Panc1 (cell line): ENCODE measurements around the gene PSTPIP1. TPM values are rescaled to one million over a fixed set of nuclear protein-coding genes. Genes with fewer than 3 reads are reported as not detected.

ENCODE experiments used
- ATAC-seq: fragments of 200-7000 bp; cut with Tn5 transposase; 2 replicates; pipeline ENCODE4 v1.9.1; 2020; ENCODE audit warnings: mild to moderate bottlenecking, moderate library complexity
- BruUV-seq: library from RNA; stranded (reverse); fragments of 400-500 nt; replicated peaks from 2 replicates; lab custom pipeline; 2021; lab: Mats Ljungman, UMichigan
- CTCF ChIA-PET: fragments of 300-600 bp; sonication (Branson Sonifier 250); formaldehyde crosslinking; loops from one replicate; lab custom pipeline; 2022; ENCODE audit warnings: antibody characterized with exemption; lab: Charles Lee
- POLR2A ChIA-PET: fragments of 300-600 bp; sonication (Branson Sonifier 250); formaldehyde crosslinking; loops from one replicate; lab custom pipeline; 2022; ENCODE audit warnings: antibody characterized with exemption; lab: Charles Lee
- DNase-seq: peaks from one replicate; pipeline ENCODE4 v3.0.0-alpha.2; 2010; ENCODE audit warnings: low read depth, low spot score
- H3K27ac ChIP-seq: 2 replicates; pipeline ENCODE4 v1.5.1; 2011; ENCODE audit warnings: mild to moderate bottlenecking, low read length, inconsistent platforms
- H3K27me3 ChIP-seq: fragments of 200-500 bp; sonication (Bioruptor generic); 2 replicates; pipeline ENCODE4 v1.6.0; 2014; ENCODE audit warnings: low read length, inconsistent platforms; ENCODE audit not compliant: control insufficient read depth, insufficient read depth
- H3K36me3 ChIP-seq: fragments of 200-500 bp; sonication (Bioruptor generic); 2 replicates; pipeline ENCODE4 v1.5.1; 2014; ENCODE audit warnings: inconsistent platforms, mild to moderate bottlenecking, low read length, moderate library complexity; ENCODE audit not compliant: control insufficient read depth, insufficient read depth
- H3K4me1 ChIP-seq: 2 replicates; pipeline ENCODE4 v1.5.1; 2011; ENCODE audit warnings: inconsistent platforms, mild to moderate bottlenecking, low read length, moderate library complexity; ENCODE audit not compliant: control insufficient read depth, insufficient read depth
- H3K4me3 ChIP-seq, 2 experiments: 2 replicates each; pipeline ENCODE4 v1.5.1; 2011 to 2012; ENCODE audit warnings: low read depth in 2 of 2, low read length in 2 of 2, mild to moderate bottlenecking in 2 of 2, inconsistent platforms in 1 of 2, moderate library complexity in 1 of 2
- H3K9me3 ChIP-seq: fragments of 200-500 bp; sonication (Bioruptor generic); 2 replicates; pipeline ENCODE4 v1.5.1; 2014; ENCODE audit warnings: low read depth, mild to moderate bottlenecking, inconsistent platforms, low read length, moderate library complexity; ENCODE audit not compliant: control insufficient read depth, insufficient read depth
- CTCF ChIP-seq: fragments of 450-650 bp; IDR thresholded peaks from 2 replicates; pipeline ENCODE4 v1.5.1; 2017; ENCODE audit warnings: mild to moderate bottlenecking
- POLR2AphosphoS5 ChIP-seq: IDR thresholded peaks from 2 replicates; pipeline ENCODE4 v1.6.1; 2012; ENCODE audit warnings: mild to moderate bottlenecking, low read depth, low read length, moderate library complexity
- REST ChIP-seq, 2 experiments: IDR thresholded peaks; 2 replicates each; pipeline ENCODE4 v1.6.1; 2011 to 2012; ENCODE audit warnings: low read depth in 2 of 2, control low read depth in 1 of 2, low read length in 1 of 2, mild to moderate bottlenecking in 1 of 2, moderate library complexity in 1 of 2; ENCODE audit not compliant: insufficient read depth in 1 of 2
- SIN3A ChIP-seq: IDR thresholded peaks from 2 replicates; pipeline ENCODE4 v1.6.1; 2012; ENCODE audit warnings: low read depth, mild to moderate bottlenecking, low read length, moderate library complexity, borderline replicate concordance; ENCODE audit not compliant: insufficient read depth
- TCF7L2 ChIP-seq: IDR thresholded peaks from 2 replicates; pipeline ENCODE4 v1.6.1; 2011; ENCODE audit warnings: mild to moderate bottlenecking, low read depth, low read length, inconsistent platforms
- in situ Hi-C: cut with HindIII; loops from 2 replicates; pipeline ENCODE4 v1.10.0; 2016; ENCODE audit warnings: low sequenced_read_pairs, low pct_unique_long_range_greater_than_20kb
- intact Hi-C: fragments of 100-400 bp; cut with micrococcal nuclease; formaldehyde crosslinking; loops from one replicate; pipeline ENCODE4 v1.10.0; 2022; ENCODE audit not compliant: unreplicated experiment
- total RNA-seq: library from RNA; stranded (reverse); gene quantifications from one replicate; pipeline ENCODE4 v1.2.1, GENCODE V29; 2021; ENCODE audit not compliant: unreplicated experiment

Gene PSTPIP1
- total RNA-seq, 1 experiment from 2014 or later = 0.46 TPM

GRCh38 chr15:77064063-77064462 is 69.1 kb downstream of the PSTPIP1 start:
- H3K36me3 ChIP-seq = no peaks in the 10 kb centered on the region
- H3K27ac ChIP-seq = no peak overlapping the region
- no peaks in the 10 kb centered on the region for H3K27me3 ChIP-seq
- intact Hi-C loops (no loop called here), in situ Hi-C loops (no loop called here)
- BruUV-seq = no TSS peak
- ATAC-seq (no peak), DNase-seq (no peak)
- no peaks in the 10 kb centered on the region for H3K9me3 ChIP-seq
- ChIA-PET POLR2A (no interaction called here), CTCF (no interaction called here)
- no peak overlapping the region for H3K4me3 ChIP-seq
- TF ChIP-seq TCF7L2 (no peak), REST (IDR thresholded peaks at IDR 0.05; ENCODE audit: insufficient read depth in 1 of 2, low read depth in 2 of 2, low read length in 1 of 2) (no peak), CTCF (no peak), SIN3A (no peak), POLR2AphosphoS5 (no peak)
- H3K4me1 ChIP-seq = peaks cover 31% of the 10 kb centered on the region

GRCh38 chr15:77064539-77065308 is 69.8 kb downstream of the PSTPIP1 start:
- TF ChIP-seq TCF7L2 (no peak), CTCF (no peak), POLR2AphosphoS5 (no peak), SIN3A (no peak), REST (IDR thresholded peaks at IDR 0.05; ENCODE audit: insufficient read depth in 1 of 2, low read depth in 2 of 2, low read length in 1 of 2) (no peak)
- no peaks in the 10 kb centered on the region for H3K27me3 ChIP-seq
- intact Hi-C loops (no loop called here), in situ Hi-C loops (no loop called here)
- ChIA-PET CTCF (no interaction called here), POLR2A (no interaction called here)
- H3K36me3 ChIP-seq = no peaks in the 10 kb centered on the region
- DNase-seq (peak; percentile 89), ATAC-seq (peak; percentile 57; the same call in 1 of the 2 replicates)
- no peak overlapping the region for H3K27ac ChIP-seq
- no peaks in the 10 kb centered on the region for H3K9me3 ChIP-seq
- no TSS peak for BruUV-seq
- peaks cover 35% of the 10 kb centered on the region for H3K4me1 ChIP-seq
- H3K4me3 ChIP-seq = no peak overlapping the region
